Omental fat pad (tissue), 4 donors: ENCODE measurements around the gene SETD7. TPM values are rescaled to one million over a fixed set of nuclear protein-coding genes. Genes with fewer than 3 reads are reported as not detected.

ENCODE experiments used
- ATAC-seq: fragments of 150-250 bp; one replicate; pipeline ENCODE4 v1.9.1; 2016; ENCODE audit warnings: mild to moderate bottlenecking, moderate library complexity; ENCODE audit not compliant: low FRiP score
- DNase-seq: peaks from one replicate; pipeline ENCODE4 v3.0.0-alpha.2; 2019; ENCODE audit warnings: low spot score
- total RNA-seq, 4 donors: library from RNA; depleted of rRNA; stranded (reverse); fragments of >200 nt; gene quantifications; one replicate each; pipeline ENCODE4 v1.1.0, GENCODE V29; 2016
- TF ChIP-seq, protein P1 (sequence below), 3 donors: fragments of 450-650 bp; IDR thresholded peaks; one replicate each; pipeline ENCODE4 v1.5.1; 2016 to 2017; ENCODE audit warnings: antibody characterized with exemption in 3 of 3, mild to moderate bottlenecking in 3 of 3, moderate library complexity in 2 of 3

Gene SETD7
- total RNA-seq, 4 donors from 2014 or later = 71.7 to 92.7 (median 82.2) TPM

DNA sequence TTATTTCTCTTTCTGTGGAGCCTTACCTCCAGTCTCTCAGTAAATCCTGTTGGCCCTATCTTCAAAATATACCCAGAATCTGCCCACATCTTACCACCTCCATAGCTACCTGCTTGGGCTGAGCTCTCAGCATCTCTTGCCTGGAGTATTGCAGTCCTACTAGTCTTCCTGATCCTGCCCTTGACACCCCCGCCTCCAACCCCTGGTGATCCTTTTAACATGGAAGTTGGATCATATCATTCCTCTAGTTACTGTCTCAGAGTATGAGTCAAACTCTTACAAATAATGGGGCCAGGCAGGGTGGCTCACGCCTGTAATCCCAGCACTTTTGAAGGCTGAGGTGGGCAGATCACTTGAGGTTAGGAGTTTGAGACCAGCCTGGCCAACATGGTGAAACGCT is 43.1 kb upstream of the SETD7 start:
- DNase-seq (no peak), ATAC-seq (no peak)
- TF ChIP-seq, protein P1, sequence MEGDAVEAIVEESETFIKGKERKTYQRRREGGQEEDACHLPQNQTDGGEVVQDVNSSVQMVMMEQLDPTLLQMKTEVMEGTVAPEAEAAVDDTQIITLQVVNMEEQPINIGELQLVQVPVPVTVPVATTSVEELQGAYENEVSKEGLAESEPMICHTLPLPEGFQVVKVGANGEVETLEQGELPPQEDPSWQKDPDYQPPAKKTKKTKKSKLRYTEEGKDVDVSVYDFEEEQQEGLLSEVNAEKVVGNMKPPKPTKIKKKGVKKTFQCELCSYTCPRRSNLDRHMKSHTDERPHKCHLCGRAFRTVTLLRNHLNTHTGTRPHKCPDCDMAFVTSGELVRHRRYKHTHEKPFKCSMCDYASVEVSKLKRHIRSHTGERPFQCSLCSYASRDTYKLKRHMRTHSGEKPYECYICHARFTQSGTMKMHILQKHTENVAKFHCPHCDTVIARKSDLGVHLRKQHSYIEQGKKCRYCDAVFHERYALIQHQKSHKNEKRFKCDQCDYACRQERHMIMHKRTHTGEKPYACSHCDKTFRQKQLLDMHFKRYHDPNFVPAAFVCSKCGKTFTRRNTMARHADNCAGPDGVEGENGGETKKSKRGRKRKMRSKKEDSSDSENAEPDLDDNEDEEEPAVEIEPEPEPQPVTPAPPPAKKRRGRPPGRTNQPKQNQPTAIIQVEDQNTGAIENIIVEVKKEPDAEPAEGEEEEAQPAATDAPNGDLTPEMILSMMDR (IDR thresholded peaks at IDR 0.05) = no peak

DNA sequence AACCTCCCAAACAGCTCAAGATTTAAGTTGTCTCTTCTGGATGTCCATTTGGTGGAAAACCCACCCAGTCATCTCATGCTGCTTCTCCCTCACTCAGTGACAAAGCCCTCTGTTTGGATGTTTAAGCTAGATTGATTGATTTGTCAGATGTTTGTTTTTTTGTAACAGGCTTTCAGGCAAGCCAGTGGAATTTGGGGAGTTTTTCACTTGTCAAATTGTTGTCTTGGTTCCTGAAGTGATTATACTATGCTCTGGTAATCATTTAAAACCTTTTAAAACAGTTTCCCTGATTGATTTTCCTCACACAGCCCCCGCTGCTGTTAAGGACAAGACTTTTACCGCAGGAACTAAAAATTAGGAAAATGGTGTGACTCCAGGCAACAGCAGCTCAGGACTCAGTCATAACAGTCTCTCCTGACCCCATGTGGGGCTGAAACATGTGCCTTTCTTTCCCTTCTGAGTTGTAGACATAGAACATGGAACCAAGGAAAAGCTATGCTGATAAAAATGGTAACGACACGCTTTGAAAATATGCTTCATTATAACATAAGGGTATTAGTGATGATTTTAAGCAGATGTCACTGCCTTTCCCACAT is 40.8 kb upstream of the SETD7 start:
- no peak for ATAC-seq
- TF ChIP-seq, protein P1 (IDR thresholded peaks at IDR 0.05) = no peak
- no peak for DNase-seq

DNA sequence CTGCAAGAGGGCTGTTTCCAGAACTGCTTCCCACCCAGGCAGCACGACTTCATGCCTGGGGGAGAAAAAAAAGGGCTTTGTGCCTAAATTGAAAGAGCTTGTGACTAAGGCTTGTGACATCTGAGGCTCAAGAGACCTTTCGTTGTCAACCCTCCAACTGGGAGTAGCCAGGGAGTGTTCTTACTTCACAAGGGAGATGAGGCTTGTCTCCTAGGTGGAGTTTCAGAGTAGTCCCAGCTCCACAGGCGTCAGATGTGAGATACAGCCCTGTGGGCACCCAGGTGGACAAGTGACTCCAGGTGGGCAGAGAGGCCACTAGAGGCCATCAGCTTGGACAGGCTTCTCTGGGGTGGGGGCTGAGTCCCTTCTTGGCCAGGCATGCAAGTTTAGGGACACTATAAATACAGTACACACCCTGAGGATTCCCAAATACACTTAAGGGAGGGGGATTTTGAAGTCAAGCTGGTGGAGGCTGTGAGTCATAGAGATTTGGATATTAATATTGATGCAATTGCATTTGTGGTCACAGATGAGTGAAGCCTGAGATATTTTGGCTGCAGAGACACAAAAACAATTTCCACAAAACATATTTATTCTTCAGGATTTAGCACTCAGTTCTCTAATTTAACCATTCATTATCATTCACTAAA is 40.1 kb upstream of the SETD7 start:
- DNase-seq (no peak), ATAC-seq (peak; percentile 64)
- TF ChIP-seq, protein P1 (IDR thresholded peaks at IDR 0.05) = no peak

DNA sequence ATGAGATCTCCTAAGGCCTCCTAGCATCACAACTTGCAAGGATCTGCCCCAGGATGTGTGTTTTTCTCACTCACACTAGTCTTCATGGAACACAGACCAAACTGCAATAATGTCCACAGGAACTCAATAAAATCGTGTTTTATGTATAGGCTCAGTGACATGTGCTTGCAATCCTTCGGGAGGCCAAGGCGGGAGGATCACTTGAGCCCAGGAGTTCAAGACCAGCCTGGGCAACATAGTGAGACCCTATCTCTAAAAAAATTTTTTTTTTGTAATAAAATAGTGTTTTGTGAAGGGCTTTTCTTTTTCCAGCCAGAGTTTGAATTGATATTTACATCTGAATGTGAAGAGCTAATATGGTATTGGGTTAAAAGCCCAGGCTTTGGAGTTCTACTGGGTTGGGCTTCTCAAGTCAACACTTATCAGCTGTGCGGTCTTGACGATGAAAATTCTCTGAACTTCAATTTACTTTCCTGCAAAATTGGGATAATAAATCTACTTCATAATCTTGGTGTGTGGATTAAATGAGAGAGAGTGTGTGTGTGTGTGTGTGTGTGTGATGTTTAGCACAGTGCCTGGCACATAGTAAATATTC is 38.7 kb upstream of the SETD7 start:
- no peak for ATAC-seq

DNA sequence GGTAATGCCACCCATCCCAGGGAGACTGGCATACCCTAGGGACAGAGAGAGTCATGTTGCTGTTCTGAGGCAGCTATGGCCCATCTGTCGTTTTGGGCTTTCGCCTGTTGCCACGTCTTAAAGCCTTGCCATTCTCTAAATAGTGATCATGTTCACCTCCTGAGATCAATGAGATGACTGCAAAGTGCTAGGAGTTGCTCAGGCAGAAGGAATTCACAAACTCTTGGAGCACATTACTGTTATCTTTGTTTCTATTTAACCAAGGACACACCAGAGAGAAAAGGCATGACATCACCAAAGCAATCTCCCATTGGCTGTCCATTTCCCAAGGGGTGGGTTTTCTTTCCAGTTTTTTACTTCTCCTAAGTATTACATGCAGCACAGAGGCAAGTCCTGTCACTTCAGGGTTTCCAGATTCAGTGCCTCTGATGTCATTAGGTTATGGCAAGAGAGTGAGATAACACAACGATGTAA is 37.1 kb upstream of the SETD7 start:
- no peak for ATAC-seq
- TF ChIP-seq, protein P1 (IDR thresholded peaks at IDR 0.05) = no peak
- DNase-seq = no peak

More for the DNA sequence above, 38.7 kb upstream of the SETD7 start:
- no peak for DNase-seq
- TF ChIP-seq, protein P1 (IDR thresholded peaks at IDR 0.05) = no peak

DNA sequence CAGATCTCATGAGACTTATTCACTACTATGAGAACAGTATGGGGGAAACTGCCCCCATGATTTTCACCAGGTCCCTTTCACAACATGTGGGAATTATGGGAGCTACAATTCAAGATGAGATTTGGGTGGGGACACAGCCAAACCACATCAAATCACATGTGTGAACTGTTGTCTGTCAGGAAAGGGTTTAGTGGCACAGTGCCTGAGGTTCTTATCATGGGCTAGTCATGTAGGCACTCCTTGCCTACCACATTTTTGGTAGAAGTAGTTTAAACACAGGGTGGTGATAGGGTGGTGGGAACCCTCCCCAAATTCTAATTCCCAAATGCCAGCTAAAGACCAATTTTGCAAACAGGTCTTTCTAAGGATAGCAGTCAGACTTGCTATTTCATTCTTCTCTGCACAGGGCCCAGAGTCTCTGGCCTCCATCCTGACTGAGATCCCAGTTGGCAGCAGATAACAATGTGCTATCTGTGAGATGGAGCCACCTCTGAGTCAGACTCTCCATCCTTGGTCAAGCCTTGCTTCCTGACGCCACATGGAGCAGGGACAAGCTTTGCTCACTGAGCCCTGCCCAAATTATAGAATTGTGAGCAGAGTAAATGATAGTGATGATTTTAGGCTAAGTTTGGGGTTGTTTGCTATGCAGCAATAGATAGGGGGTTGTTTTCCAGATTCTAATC is 33.5 kb upstream of the SETD7 start:
- TF ChIP-seq, protein P1 (IDR thresholded peaks at IDR 0.05) = no peak
- DNase-seq = no peak
- no peak for ATAC-seq
